Upper lobe of right lung (tissue), 1 donor: ENCODE measurements around the gene ETV6. TPM values are rescaled to one million over a fixed set of nuclear protein-coding genes. Genes with fewer than 3 reads are reported as not detected.

Experiments used
- ATAC-seq: fragments of 200-7000 bp; cut with Tn5 transposase; one replicate; pipeline ENCODE4 v1.9.1; 2020; ENCODE audit warnings: mild to moderate bottlenecking, moderate library complexity
- DNase-seq: peaks from one replicate; pipeline ENCODE4 v3.0.0-alpha.2; 2020
- H3K27ac ChIP-seq: fragments of 200-600 bp; one replicate; pipeline ENCODE4 v1.8.0; 2022
- H3K27me3 ChIP-seq: fragments of 200-600 bp; one replicate; pipeline ENCODE4 v1.8.0; 2022; ENCODE audit warnings: mild to moderate bottlenecking
- H3K36me3 ChIP-seq: fragments of 200-600 bp; one replicate; pipeline ENCODE4 v1.8.0; 2022
- H3K4me1 ChIP-seq: fragments of 200-600 bp; one replicate; pipeline ENCODE4 v1.8.0; 2022
- H3K4me3 ChIP-seq: fragments of 200-600 bp; one replicate; pipeline ENCODE4 v1.8.0; 2022; ENCODE audit warnings: mild to moderate bottlenecking
- H3K9me3 ChIP-seq: fragments of 200-600 bp; one replicate; pipeline ENCODE4 v1.8.0; 2022
- intact Hi-C: fragments of 100-400 bp; cut with DNase I; formaldehyde crosslinking; loops from one replicate; pipeline ENCODE4 v1.11.0; 2022
- total RNA-seq: library from RNA; stranded (reverse); fragmentation: NEBNext Ultra II Directional; extraction: Animal tissue kit (Norgen Biotek cat#: 25700); gene quantifications from one replicate; pipeline ENCODE4 v1.2.1, GENCODE V29; 2021
- TF ChIP-seq, protein P1 (sequence below): fragments of 200-600 bp; IDR thresholded peaks from one replicate; pipeline ENCODE4 v1.8.0; 2022; ENCODE audit warnings: antibody characterized with exemption
- donor health status: DM: no; HTN: yes; CAD: no; lungs with severe emphysema.

The ETV6 gene
- total RNA-seq, 1 donor from 2014 or later: 45.0 TPM

DNA sequence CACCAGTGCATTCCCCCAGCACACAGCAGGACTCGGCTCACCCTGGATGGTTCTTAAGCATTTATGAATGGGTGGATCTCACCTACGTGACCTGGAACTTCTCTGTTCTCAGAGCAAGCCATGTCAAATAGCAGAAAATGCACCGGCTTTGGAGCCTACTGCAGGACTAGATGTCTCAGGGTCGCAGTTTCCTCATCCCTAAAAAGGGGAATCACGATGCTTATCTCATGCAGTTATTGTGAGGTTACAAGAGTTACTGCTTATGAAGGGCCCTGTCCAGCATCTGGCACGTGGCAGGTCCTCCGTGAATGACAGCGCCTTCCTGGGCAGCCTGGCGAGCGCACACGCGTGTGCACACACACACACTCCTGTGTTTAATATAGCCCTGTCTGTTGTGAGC, 128.5 kb downstream of the ETV6 start:
- DNase-seq (no peak), ATAC-seq (no peak)
- Histone ChIP-seq H3K4me3 (no peak overlapping the region), H3K4me1 (peaks cover 31% of the 10 kb centered on the region), H3K27me3 (no peaks in the 10 kb centered on the region), H3K27ac (no peak overlapping the region), H3K9me3 (no peaks in the 10 kb centered on the region), H3K36me3 (no peaks in the 10 kb centered on the region)
- intact Hi-C loops: no loop called here
- TF ChIP-seq, protein P1, sequence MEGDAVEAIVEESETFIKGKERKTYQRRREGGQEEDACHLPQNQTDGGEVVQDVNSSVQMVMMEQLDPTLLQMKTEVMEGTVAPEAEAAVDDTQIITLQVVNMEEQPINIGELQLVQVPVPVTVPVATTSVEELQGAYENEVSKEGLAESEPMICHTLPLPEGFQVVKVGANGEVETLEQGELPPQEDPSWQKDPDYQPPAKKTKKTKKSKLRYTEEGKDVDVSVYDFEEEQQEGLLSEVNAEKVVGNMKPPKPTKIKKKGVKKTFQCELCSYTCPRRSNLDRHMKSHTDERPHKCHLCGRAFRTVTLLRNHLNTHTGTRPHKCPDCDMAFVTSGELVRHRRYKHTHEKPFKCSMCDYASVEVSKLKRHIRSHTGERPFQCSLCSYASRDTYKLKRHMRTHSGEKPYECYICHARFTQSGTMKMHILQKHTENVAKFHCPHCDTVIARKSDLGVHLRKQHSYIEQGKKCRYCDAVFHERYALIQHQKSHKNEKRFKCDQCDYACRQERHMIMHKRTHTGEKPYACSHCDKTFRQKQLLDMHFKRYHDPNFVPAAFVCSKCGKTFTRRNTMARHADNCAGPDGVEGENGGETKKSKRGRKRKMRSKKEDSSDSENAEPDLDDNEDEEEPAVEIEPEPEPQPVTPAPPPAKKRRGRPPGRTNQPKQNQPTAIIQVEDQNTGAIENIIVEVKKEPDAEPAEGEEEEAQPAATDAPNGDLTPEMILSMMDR: no peak

DNA sequence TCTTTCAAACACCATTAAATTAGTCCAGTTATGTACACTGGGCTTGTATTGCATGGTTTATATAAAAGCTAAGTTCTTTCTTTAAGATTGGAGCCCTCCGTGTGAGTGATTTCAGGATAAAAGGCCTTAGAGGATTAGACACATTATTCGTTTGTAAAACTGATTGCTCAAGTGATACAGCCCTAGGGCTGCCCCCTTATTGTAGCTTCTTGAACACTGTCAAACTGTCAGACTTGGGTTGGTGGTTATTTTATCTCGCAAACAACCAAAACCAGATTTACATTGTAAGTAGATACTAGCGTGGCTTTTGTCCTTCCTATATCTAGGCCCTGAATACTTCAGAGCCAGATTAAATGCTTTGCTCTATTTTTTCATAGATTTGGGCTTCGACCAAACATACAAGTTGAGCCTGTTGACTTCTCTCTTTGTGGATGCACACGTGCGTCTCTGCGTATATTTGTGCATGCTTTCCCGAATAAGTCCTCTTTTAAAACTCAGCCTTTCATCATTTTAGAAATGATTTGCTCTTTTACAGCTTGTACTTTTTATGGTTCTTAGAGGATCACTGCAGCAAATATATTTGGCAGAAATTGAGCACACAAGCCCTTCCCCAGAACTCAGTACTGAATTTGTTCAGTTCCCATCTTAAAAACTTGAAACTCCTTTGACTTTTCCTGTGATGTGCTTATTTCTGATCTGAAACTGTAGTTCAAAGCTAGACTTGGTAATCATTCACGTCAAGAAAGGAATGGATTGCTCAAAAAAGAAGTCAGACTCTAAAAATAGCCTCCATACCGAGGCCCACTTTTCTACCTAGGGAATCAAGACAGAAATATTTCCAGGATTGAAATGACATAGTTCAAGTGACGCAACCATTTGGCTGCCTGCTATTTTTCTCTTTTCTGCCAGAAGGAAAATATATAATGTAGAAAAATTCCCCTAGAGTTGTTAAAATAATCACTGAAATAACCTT, 129.5 kb downstream of the ETV6 start:
- Histone ChIP-seq H3K27me3 (no peaks in the 10 kb centered on the region), H3K4me1 (peaks cover 26% of the 10 kb centered on the region), H3K36me3 (no peaks in the 10 kb centered on the region), H3K27ac (no peak overlapping the region), H3K4me3 (no peak overlapping the region), H3K9me3 (no peaks in the 10 kb centered on the region)
- ATAC-seq: no peak
- intact Hi-C loops: no loop called here
- DNase-seq: no peak
- TF ChIP-seq, protein P1: no peak

DNA sequence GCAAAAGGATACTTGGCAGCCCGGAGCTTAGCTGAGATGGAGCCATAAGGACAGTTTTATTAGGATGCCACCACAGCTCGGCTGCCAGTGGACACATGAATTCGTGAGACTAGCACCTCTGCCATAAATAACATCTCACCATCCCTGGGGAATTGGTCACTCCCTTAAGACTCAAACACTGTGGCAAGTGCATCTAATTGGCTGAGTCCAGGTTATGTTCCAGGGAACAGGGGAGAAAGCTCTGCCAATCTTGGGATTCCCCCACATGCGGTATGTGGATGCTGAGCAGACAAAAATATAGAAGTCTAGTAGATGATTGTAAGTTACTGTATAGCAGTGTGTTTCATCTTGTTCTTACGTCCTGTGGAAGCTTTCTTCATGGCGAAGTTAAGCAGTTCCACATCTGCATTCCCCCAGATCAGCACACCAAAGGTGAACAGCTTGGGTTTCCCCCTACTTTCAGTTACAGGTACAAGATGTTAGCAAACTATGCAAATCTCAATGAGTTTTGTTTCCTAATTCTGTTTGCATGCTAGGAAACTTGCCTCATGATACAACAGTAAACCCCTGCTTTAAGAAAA, 131.1 kb downstream of the ETV6 start:
- TF ChIP-seq, protein P1: no peak
- Histone ChIP-seq H3K27me3 (no peaks in the 10 kb centered on the region), H3K4me1 (peaks cover 28% of the 10 kb centered on the region), H3K27ac (no peak overlapping the region), H3K9me3 (no peaks in the 10 kb centered on the region), H3K36me3 (no peaks in the 10 kb centered on the region), H3K4me3 (no peak overlapping the region)
- intact Hi-C loops: no loop called here
- ATAC-seq (no peak), DNase-seq (no peak)

DNA sequence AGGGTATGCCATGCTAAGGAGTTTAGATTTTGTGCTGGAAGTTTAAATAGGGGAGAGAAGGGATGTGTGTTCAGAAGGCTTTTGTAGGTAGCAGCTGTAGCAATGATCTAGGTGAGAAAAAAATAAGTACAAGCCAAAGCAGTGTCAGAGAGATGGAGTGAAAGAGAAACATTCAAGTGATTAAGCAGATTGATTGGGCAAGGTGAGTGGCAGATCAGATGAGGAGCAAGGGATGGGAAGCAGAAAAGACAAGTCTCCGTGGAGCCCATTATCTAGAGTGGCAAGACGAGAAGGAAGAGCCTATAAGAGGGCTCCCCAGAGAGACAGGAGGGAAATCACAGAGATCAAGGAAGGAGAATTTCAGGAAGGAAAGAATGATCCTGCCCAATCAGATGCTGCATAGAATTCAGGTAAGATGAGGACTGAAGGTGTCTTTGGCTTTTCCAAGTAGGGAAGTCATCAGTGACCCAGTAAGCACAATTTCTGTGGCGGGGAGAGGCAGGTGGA, 133.5 kb downstream of the ETV6 start:
- intact Hi-C loops: no loop called here
- DNase-seq: no peak
- no peak overlapping the region for H3K27ac ChIP-seq
- H3K4me1 ChIP-seq: peaks cover 31% of the 10 kb centered on the region
- TF ChIP-seq, protein P1: no peak
- H3K4me3 ChIP-seq: no peak overlapping the region
- no peaks in the 10 kb centered on the region for H3K9me3 ChIP-seq
- ATAC-seq: no peak
- H3K36me3 ChIP-seq: no peaks in the 10 kb centered on the region
- no peaks in the 10 kb centered on the region for H3K27me3 ChIP-seq

DNA sequence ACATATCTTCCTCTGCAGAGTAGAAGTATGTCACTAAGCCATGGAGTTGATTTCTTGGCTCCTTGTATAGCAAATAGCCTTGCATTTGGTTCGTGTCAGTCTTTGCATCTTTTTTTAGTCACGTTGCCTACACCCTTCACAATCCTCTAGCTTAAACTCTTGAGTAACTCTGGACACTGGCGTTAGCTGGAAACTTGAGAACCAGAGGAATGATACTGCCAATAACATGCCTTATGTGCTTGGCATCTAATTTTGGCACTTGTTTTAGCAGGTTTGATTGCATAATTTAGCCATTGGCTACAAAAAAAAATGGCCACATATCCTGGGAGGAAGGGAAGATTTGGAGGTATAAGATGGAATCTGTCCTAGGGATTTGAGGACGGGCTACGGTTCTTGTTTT, 136.2 kb downstream of the ETV6 start:
- intact Hi-C loops: no loop called here
- peaks cover 11% of the 10 kb centered on the region for H3K4me1 ChIP-seq
- DNase-seq (no peak), ATAC-seq (no peak)
- no peaks in the 10 kb centered on the region for H3K9me3 ChIP-seq
- TF ChIP-seq, protein P1: no peak
- H3K27ac ChIP-seq: no peak overlapping the region
- H3K36me3 ChIP-seq: no peaks in the 10 kb centered on the region
- no peaks in the 10 kb centered on the region for H3K27me3 ChIP-seq
- H3K4me3 ChIP-seq: no peak overlapping the region
